ENCODE measurements around the gene SGMS1.

DNA sequence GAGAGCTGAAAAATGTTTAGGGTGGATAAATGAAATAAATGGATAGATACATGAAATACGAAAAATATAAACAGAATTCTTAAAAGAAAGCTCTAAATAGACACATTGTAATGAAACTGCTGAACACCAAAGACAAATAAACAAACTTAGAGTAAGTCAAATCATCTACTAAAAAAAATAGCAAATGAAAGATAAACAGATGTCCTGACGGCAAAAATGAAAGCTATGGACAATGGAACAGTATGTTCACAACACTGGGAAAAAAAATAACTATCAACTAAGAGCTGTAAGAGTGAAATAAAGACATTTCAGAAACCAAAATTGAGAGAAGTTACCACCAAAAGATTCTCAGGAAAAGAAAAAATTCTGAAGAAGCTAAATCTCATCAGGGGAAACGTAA lies 106.1 kb downstream of the SGMS1 start:
- TF ChIP-seq, protein P1, sequence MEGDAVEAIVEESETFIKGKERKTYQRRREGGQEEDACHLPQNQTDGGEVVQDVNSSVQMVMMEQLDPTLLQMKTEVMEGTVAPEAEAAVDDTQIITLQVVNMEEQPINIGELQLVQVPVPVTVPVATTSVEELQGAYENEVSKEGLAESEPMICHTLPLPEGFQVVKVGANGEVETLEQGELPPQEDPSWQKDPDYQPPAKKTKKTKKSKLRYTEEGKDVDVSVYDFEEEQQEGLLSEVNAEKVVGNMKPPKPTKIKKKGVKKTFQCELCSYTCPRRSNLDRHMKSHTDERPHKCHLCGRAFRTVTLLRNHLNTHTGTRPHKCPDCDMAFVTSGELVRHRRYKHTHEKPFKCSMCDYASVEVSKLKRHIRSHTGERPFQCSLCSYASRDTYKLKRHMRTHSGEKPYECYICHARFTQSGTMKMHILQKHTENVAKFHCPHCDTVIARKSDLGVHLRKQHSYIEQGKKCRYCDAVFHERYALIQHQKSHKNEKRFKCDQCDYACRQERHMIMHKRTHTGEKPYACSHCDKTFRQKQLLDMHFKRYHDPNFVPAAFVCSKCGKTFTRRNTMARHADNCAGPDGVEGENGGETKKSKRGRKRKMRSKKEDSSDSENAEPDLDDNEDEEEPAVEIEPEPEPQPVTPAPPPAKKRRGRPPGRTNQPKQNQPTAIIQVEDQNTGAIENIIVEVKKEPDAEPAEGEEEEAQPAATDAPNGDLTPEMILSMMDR (IDR thresholded peaks at IDR 0.05; ENCODE audit: insufficient read depth, low read length, poor library complexity, severe bottlenecking), result no peak
- TF ChIP-seq EZH2phosphoT487 (conservative IDR thresholded peaks at IDR 0.05; ENCODE audit: low read length), result no peak
